ENCODE measurements around the gene PTPRG.

Gene PTPRG

GRCh38 chr3:61965770-61966131 is 404.4 kb downstream of the PTPRG start:
- no peak for TF ChIP-seq TCF12 (IDR thresholded peaks at IDR 0.05; ENCODE audit: low read depth)

GRCh38 chr3:61966200-61966599 is 404.8 kb downstream of the PTPRG start:
- peak; percentile 7; the same call in 1 of the 2 replicates for TF ChIP-seq RAD21 (IDR thresholded peaks at IDR 0.05; ENCODE audit: low read depth)
- TF ChIP-seq ZBTB7A (IDR thresholded peaks at IDR 0.05; ENCODE audit: low read depth), result no peak
- no peak for TF ChIP-seq CEBPB (IDR thresholded peaks at IDR 0.05)
- no peak for TF ChIP-seq EGR1 (IDR thresholded peaks at IDR 0.05)
- TF ChIP-seq TEAD4 (IDR thresholded peaks at IDR 0.05), result peak; percentile 83; the same call in 1 of the 2 replicates
- 0 out of 2 replicates have a peak, but pooled peaks have one; percentile 21 for TF ChIP-seq TCF12 (IDR thresholded peaks at IDR 0.05; ENCODE audit: low read depth)

DNA sequence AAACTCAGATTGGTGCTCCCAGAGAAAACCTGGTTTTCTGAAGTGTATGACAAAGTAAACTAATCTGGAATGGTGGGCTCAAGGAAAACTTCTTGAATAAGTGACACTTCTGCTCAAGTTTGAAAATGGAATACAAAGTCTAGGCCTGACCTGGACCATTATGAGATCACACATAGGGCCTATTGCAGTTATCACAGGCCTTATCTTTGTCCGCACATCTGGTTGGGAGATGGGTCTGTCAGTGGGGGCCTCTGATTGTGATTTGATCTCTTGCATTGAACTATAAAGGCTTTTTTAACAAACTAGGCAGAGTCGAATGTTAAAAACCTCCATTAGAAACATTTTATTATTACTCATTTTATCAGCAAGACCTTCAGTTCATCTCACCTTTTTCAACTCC is 405.6 kb downstream of the PTPRG start:
- no peak for TF ChIP-seq YY1 (IDR thresholded peaks at IDR 0.05; ENCODE audit: low read depth)
- no peak for TF ChIP-seq TCF12 (IDR thresholded peaks at IDR 0.05; ENCODE audit: low read depth)
- TF ChIP-seq FOXM1 (IDR thresholded peaks at IDR 0.05; ENCODE audit: borderline replicate concordance, low read depth), result no peak
- no peak for TF ChIP-seq MAX (IDR thresholded peaks at IDR 0.05)
- no peak for TF ChIP-seq TEAD4 (IDR thresholded peaks at IDR 0.05)
- no peak for TF ChIP-seq EGR1 (IDR thresholded peaks at IDR 0.05)
- TF ChIP-seq NFIC (IDR thresholded peaks at IDR 0.05), result no peak
- TF ChIP-seq USF1 (IDR thresholded peaks at IDR 0.05), result no peak
- TF ChIP-seq CEBPB (IDR thresholded peaks at IDR 0.05), result no peak
- TF ChIP-seq RAD21 (IDR thresholded peaks at IDR 0.05; ENCODE audit: low read depth), result no peak
- TF ChIP-seq REST (IDR thresholded peaks at IDR 0.05; ENCODE audit: low read depth), result no peak
- TF ChIP-seq ZBTB7A (IDR thresholded peaks at IDR 0.05; ENCODE audit: low read depth), result no peak

DNA sequence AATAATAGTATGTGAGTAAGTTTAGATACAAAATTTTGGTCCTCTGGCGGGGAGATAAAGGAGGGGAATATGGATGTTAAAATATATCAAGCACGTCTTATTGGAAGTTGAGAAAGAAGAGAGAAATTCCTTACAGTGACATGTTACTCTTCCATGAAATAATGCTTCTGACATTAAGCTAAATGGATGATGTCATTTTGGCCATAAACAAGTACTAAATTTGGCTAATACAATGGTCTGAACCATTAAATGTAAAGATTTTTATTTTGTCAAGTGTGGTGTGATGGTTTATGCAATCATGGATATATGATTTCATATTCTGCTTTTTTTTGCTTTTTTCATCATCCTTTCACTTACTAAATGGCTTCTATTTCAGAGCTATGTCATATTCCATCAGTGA is 406.6 kb downstream of the PTPRG start:
- no peak for TF ChIP-seq FOXM1 (IDR thresholded peaks at IDR 0.05; ENCODE audit: borderline replicate concordance, low read depth)
- TF ChIP-seq TEAD4 (IDR thresholded peaks at IDR 0.05), result no peak
- no peak for TF ChIP-seq NFIC (IDR thresholded peaks at IDR 0.05)
- no peak for TF ChIP-seq CEBPB (IDR thresholded peaks at IDR 0.05)
- no peak for TF ChIP-seq TCF12 (IDR thresholded peaks at IDR 0.05; ENCODE audit: low read depth)
- TF ChIP-seq EP300 (IDR thresholded peaks at IDR 0.05; ENCODE audit: borderline replicate concordance), result no peak
- TF ChIP-seq REST (IDR thresholded peaks at IDR 0.05; ENCODE audit: low read depth), result no peak
- no peak for TF ChIP-seq USF1 (IDR thresholded peaks at IDR 0.05)
- no peak for TF ChIP-seq MAX (IDR thresholded peaks at IDR 0.05)
- no peak for TF ChIP-seq YY1 (IDR thresholded peaks at IDR 0.05; ENCODE audit: low read depth)
- TF ChIP-seq TAF1 (IDR thresholded peaks at IDR 0.05; ENCODE audit: low read depth), result no peak
- TF ChIP-seq ZBTB7A (IDR thresholded peaks at IDR 0.05; ENCODE audit: low read depth), result no peak
- TF ChIP-seq EGR1 (IDR thresholded peaks at IDR 0.05), result no peak

- no peak for TF ChIP-seq CEBPB (IDR thresholded peaks at IDR 0.05)
Measured at GRCh38 chr3:61974662-61975061, 413.3 kb downstream of the PTPRG start.

- TF ChIP-seq YY1 (IDR thresholded peaks at IDR 0.05; ENCODE audit: low read depth), result no peak
- TF ChIP-seq REST (IDR thresholded peaks at IDR 0.05; ENCODE audit: low read depth), result no peak
- TF ChIP-seq USF1 (IDR thresholded peaks at IDR 0.05), result no peak
- TF ChIP-seq TAF1 (IDR thresholded peaks at IDR 0.05; ENCODE audit: low read depth), result no peak
- TF ChIP-seq EP300 (IDR thresholded peaks at IDR 0.05; ENCODE audit: borderline replicate concordance), result no peak
- no peak for TF ChIP-seq CREB1 (IDR thresholded peaks at IDR 0.05; ENCODE audit: low read depth)
- no peak for TF ChIP-seq CEBPB (IDR thresholded peaks at IDR 0.05)
- no peak for TF ChIP-seq TCF12 (IDR thresholded peaks at IDR 0.05; ENCODE audit: low read depth)
- TF ChIP-seq ZBTB7A (IDR thresholded peaks at IDR 0.05; ENCODE audit: low read depth), result no peak
- no peak for TF ChIP-seq MAX (IDR thresholded peaks at IDR 0.05)
- TF ChIP-seq EGR1 (IDR thresholded peaks at IDR 0.05), result no peak
- TF ChIP-seq TEAD4 (IDR thresholded peaks at IDR 0.05), result no peak
Measured at GRCh38 chr3:61975199-61975598, 413.8 kb downstream of the PTPRG start.
